ENCODE measurements around the gene NDST4. TPM values are rescaled to one million over a fixed set of nuclear protein-coding genes. Genes with fewer than 3 reads are reported as not detected.

NDST4 gene
- total RNA-seq, 4 donors from 2014 or later = 0.83 TPM; not detected in 3

- no peaks in the 10 kb centered on the region for H3K4me1 ChIP-seq
- WGBS, 2 donors = 86 to 87% methylated on average over 7 of the region's 7 CpGs
- no peak overlapping the region for H3K4me3 ChIP-seq (replicated peaks in 1 of 3)
- no peaks in the 10 kb centered on the region for H3K27me3 ChIP-seq
- intact Hi-C loops (cut with DNase I) = no loop called here
- no peak for TF ChIP-seq POLR2A (IDR thresholded peaks at IDR 0.05)
- TF ChIP-seq, protein P1, sequence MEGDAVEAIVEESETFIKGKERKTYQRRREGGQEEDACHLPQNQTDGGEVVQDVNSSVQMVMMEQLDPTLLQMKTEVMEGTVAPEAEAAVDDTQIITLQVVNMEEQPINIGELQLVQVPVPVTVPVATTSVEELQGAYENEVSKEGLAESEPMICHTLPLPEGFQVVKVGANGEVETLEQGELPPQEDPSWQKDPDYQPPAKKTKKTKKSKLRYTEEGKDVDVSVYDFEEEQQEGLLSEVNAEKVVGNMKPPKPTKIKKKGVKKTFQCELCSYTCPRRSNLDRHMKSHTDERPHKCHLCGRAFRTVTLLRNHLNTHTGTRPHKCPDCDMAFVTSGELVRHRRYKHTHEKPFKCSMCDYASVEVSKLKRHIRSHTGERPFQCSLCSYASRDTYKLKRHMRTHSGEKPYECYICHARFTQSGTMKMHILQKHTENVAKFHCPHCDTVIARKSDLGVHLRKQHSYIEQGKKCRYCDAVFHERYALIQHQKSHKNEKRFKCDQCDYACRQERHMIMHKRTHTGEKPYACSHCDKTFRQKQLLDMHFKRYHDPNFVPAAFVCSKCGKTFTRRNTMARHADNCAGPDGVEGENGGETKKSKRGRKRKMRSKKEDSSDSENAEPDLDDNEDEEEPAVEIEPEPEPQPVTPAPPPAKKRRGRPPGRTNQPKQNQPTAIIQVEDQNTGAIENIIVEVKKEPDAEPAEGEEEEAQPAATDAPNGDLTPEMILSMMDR (IDR thresholded peaks at IDR 0.05) = no peak
- no peaks in the 10 kb centered on the region for H3K9me3 ChIP-seq
- no peak for DNase-seq
- H3K27ac ChIP-seq = no peak overlapping the region
- H3K36me3 ChIP-seq = no peaks in the 10 kb centered on the region
These were observed 36.7 kb downstream of the NDST4 start for GRCh38 chr4:115076691-115077090.

- intact Hi-C loops (cut with DNase I) = no loop called here
- WGBS, 2 donors = 35 to 47% methylated on average over 1 of the region's 1 CpG
- no peaks in the 10 kb centered on the region for H3K9me3 ChIP-seq
- H3K27me3 ChIP-seq = no peaks in the 10 kb centered on the region
- DNase-seq = no peak
- no peaks in the 10 kb centered on the region for H3K36me3 ChIP-seq
- no peaks in the 10 kb centered on the region for H3K4me1 ChIP-seq
- TF ChIP-seq, protein P1 (IDR thresholded peaks at IDR 0.05) = no peak
- TF ChIP-seq POLR2A (IDR thresholded peaks at IDR 0.05) = no peak
- H3K27ac ChIP-seq = no peak overlapping the region
- no peak overlapping the region for H3K4me3 ChIP-seq (replicated peaks in 1 of 3)
These were observed 54.9 kb downstream of the NDST4 start for GRCh38 chr4:115058533-115058932.

GRCh38 chr4:115054836-115055235 is 58.6 kb downstream of the NDST4 start:
- Histone ChIP-seq H3K4me3 (replicated peaks in 1 of 3) (no peak overlapping the region), H3K27ac (no peak overlapping the region), H3K9me3 (no peaks in the 10 kb centered on the region), H3K4me1 (no peaks in the 10 kb centered on the region), H3K36me3 (no peaks in the 10 kb centered on the region), H3K27me3 (no peaks in the 10 kb centered on the region)
- WGBS, 2 donors = 94% methylated on average over 4 of the region's 4 CpGs
- TF ChIP-seq, protein P1 (IDR thresholded peaks at IDR 0.05) = no peak
- TF ChIP-seq POLR2A (IDR thresholded peaks at IDR 0.05) = no peak
- intact Hi-C loops (cut with DNase I) = no loop called here
- DNase-seq = no peak

DNA sequence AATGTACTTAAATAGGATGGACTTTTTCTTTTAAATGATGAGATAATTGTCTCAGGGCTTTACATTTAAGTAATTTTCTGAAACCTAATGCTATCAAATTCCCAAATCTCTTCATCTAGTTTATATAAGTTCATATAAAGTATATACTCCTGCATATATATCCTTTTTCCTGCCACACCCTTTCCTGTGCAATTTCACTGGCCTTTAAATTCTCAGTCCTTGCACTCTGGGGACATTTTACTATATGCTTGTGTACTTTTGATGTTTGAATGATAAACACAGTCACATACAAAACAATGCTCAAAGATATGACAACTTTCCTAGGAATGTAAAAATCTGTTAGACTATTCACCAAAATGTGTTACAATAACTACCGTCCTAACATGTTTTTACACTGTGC is 60.1 kb downstream of the NDST4 start:
- no peaks in the 10 kb centered on the region for H3K36me3 ChIP-seq
- no peaks in the 10 kb centered on the region for H3K9me3 ChIP-seq
- H3K27me3 ChIP-seq = no peaks in the 10 kb centered on the region
- TF ChIP-seq, protein P1 (IDR thresholded peaks at IDR 0.05) = no peak
- TF ChIP-seq POLR2A (IDR thresholded peaks at IDR 0.05) = no peak
- H3K4me3 ChIP-seq (replicated peaks in 1 of 3) = no peak overlapping the region
- intact Hi-C loops (cut with DNase I) = no loop called here
- 81 to 82% methylated on average over 1 of the region's 1 CpG for WGBS, 2 donors
- no peaks in the 10 kb centered on the region for H3K4me1 ChIP-seq
- no peak for DNase-seq
- H3K27ac ChIP-seq = no peak overlapping the region

GRCh38 chr4:115042496-115042895 is 70.9 kb downstream of the NDST4 start:
- Histone ChIP-seq H3K27me3 (no peaks in the 10 kb centered on the region), H3K36me3 (no peaks in the 10 kb centered on the region), H3K4me3 (replicated peaks in 1 of 3) (no peak overlapping the region), H3K9me3 (no peaks in the 10 kb centered on the region), H3K4me1 (no peaks in the 10 kb centered on the region), H3K27ac (no peak overlapping the region)
- WGBS, 2 donors = 44 to 53% methylated on average over 3 of the region's 3 CpGs
- no peak for TF ChIP-seq POLR2A (IDR thresholded peaks at IDR 0.05)
- TF ChIP-seq, protein P1 (IDR thresholded peaks at IDR 0.05) = no peak
- intact Hi-C loops (cut with DNase I) = no loop called here
- DNase-seq = no peak

Measured in thyroid gland (tissue), 4 donors.